HUES64 (cell line): ENCODE data around the gene PROSER1.

Experiments used
- H3K27ac ChIP-seq: 2 replicates; pipeline ENCODE4 v1.7.0; 2013; ENCODE audit warnings: low read depth, low read length, inconsistent platforms
- H3K27me3 ChIP-seq: 2 replicates; pipeline ENCODE4 v1.6.1; 2013; ENCODE audit warnings: mild to moderate bottlenecking, low read length; ENCODE audit not compliant: insufficient read depth
- H3K36me3 ChIP-seq: 2 replicates; pipeline ENCODE4 v1.6.1; 2013; ENCODE audit warnings: mild to moderate bottlenecking, low read length; ENCODE audit not compliant: insufficient read depth
- H3K4me1 ChIP-seq: 2 replicates; pipeline ENCODE4 v1.6.1; 2013; ENCODE audit warnings: mild to moderate bottlenecking, low read length, moderate library complexity; ENCODE audit not compliant: insufficient read depth
- H3K4me3 ChIP-seq: 2 replicates; pipeline ENCODE4 v1.5.1; 2013; ENCODE audit warnings: mild to moderate bottlenecking, low read length, moderate library complexity
- H3K9ac ChIP-seq: 2 replicates; pipeline ENCODE4 v1.6.1; 2013; ENCODE audit warnings: mild to moderate bottlenecking, low read depth, low read length
- H3K9me3 ChIP-seq: 2 replicates; pipeline ENCODE4 v1.6.1; 2013; ENCODE audit warnings: low read depth, low read length; ENCODE audit not compliant: insufficient read depth
- WGBS: fragments of 150-250, 120-280 bp; methylation state at CpG from one replicate; pipeline ENCODE4 v1.1.7; 2013; ENCODE audit warnings: missing lambda C conversion rate; 5-methylcytosine and 5-hydroxymethylcytosine counted together

PROSER1 gene

GRCh38 chr13:38990693-38991092 lies 47.2 kb downstream of the PROSER1 start, which contains the start of gene STOML3:
TSS of gene STOML3 (minus strand) at chr13:38990831. CDS start at chr13:38990721, 110 bp downstream.
- Histone ChIP-seq H3K27ac (no peak within 1 kb of the TSS; the same call in 1 of the 2 replicates), H3K36me3 (no peaks in the 10 kb centered on the region)

GRCh38 chr13:38981096-38981495 lies 56.8 kb downstream of the PROSER1 start:
- peaks cover 20% of the 10 kb centered on the region for H3K4me1 ChIP-seq
- H3K9me3 ChIP-seq, result peaks cover 5% of the 10 kb centered on the region; the same call in 1 of the 2 replicates
- no peak overlapping the region for H3K27ac ChIP-seq
- no peak overlapping the region for H3K4me3 ChIP-seq
- H3K27me3 ChIP-seq, result no peaks in the 10 kb centered on the region
- H3K9ac ChIP-seq, result no peak overlapping the region
- H3K36me3 ChIP-seq, result no peaks in the 10 kb centered on the region
- WGBS, result 78% methylated on average over 2 of the region's 2 CpGs

More at GRCh38 chr13:38990693-38991092, 47.2 kb downstream of the PROSER1 start, which contains the start of gene STOML3:
- Histone ChIP-seq H3K4me1 (peaks cover 12% of the 10 kb centered on the region), H3K27me3 (no peaks in the 10 kb centered on the region), H3K4me3 (no peak within 1 kb of the TSS), H3K9me3 (no peaks in the 10 kb centered on the region), H3K9ac (no peak within 1 kb of the TSS)

- no peaks in the 10 kb centered on the region for H3K36me3 ChIP-seq
- 69% methylated on average over 2 of the region's 2 CpGs for WGBS
- H3K27me3 ChIP-seq, result no peaks in the 10 kb centered on the region
- no peak overlapping the region for H3K27ac ChIP-seq
- H3K4me3 ChIP-seq, result no peak overlapping the region
- H3K9ac ChIP-seq, result no peak overlapping the region
- H3K4me1 ChIP-seq, result peaks cover 19% of the 10 kb centered on the region
- H3K9me3 ChIP-seq, result peaks cover 5% of the 10 kb centered on the region; the same call in 1 of the 2 replicates
These were observed 57.2 kb downstream of the PROSER1 start for GRCh38 chr13:38980750-38981078.

GRCh38 chr13:38979891-38980749 lies 57.8 kb downstream of the PROSER1 start:
- no peaks in the 10 kb centered on the region for H3K27me3 ChIP-seq
- H3K9me3 ChIP-seq, result peaks cover 5% of the 10 kb centered on the region; the same call in 1 of the 2 replicates
- peaks cover 19% of the 10 kb centered on the region for H3K4me1 ChIP-seq
- H3K27ac ChIP-seq, result 0 out of 2 replicates have a peak overlapping the region, but pooled peaks have one; percentile 23
- 85% methylated on average over 9 of the region's 9 CpGs for WGBS
- H3K36me3 ChIP-seq, result no peaks in the 10 kb centered on the region
- H3K9ac ChIP-seq, result peak overlapping the region; percentile 22; the same call in 1 of the 2 replicates
- H3K4me3 ChIP-seq, result no peak overlapping the region

GRCh38 chr13:38970380-38971051 lies 67.4 kb downstream of the PROSER1 start:
- Histone ChIP-seq H3K9me3 (no peaks in the 10 kb centered on the region), H3K4me1 (peaks cover 12% of the 10 kb centered on the region; the same call in 1 of the 2 replicates), H3K27me3 (no peaks in the 10 kb centered on the region), H3K4me3 (no peak overlapping the region), H3K36me3 (no peaks in the 10 kb centered on the region), H3K27ac (no peak overlapping the region), H3K9ac (no peak overlapping the region)
- 94% methylated on average over 4 of the region's 4 CpGs for WGBS

GRCh38 chr13:38969187-38969586 lies 68.7 kb downstream of the PROSER1 start:
- WGBS, result 89% methylated on average over 1 of the region's 2 CpGs
- Histone ChIP-seq H3K27me3 (no peaks in the 10 kb centered on the region), H3K36me3 (no peaks in the 10 kb centered on the region), H3K4me1 (peaks cover 12% of the 10 kb centered on the region; the same call in 1 of the 2 replicates), H3K4me3 (no peak overlapping the region), H3K9me3 (no peaks in the 10 kb centered on the region), H3K9ac (no peak overlapping the region), H3K27ac (no peak overlapping the region)

- 97% methylated on average over 2 of the region's 2 CpGs for WGBS
- H3K36me3 ChIP-seq, result no peaks in the 10 kb centered on the region
These were observed 70.4 kb downstream of the PROSER1 start for GRCh38 chr13:38967446-38967845.

GRCh38 chr13:38965281-38965680 lies 72.6 kb downstream of the PROSER1 start:
- WGBS, result 95% methylated on average over 4 of the region's 4 CpGs
- H3K36me3 ChIP-seq, result no peaks in the 10 kb centered on the region
- H3K27me3 ChIP-seq, result no peaks in the 10 kb centered on the region
- H3K9ac ChIP-seq, result no peak overlapping the region
- peaks cover 12% of the 10 kb centered on the region; the same call in 1 of the 2 replicates for H3K4me1 ChIP-seq
- H3K27ac ChIP-seq, result no peak overlapping the region
- no peak overlapping the region for H3K4me3 ChIP-seq
- H3K9me3 ChIP-seq, result peaks cover 8% of the 10 kb centered on the region

More at GRCh38 chr13:38967446-38967845, 70.4 kb downstream of the PROSER1 start:
- H3K4me3 ChIP-seq, result no peak overlapping the region
- no peaks in the 10 kb centered on the region for H3K27me3 ChIP-seq
- no peak overlapping the region for H3K27ac ChIP-seq
- H3K9me3 ChIP-seq, result no peaks in the 10 kb centered on the region
- H3K4me1 ChIP-seq, result peaks cover 12% of the 10 kb centered on the region; the same call in 1 of the 2 replicates
- no peak overlapping the region for H3K9ac ChIP-seq

- Histone ChIP-seq H3K27ac (no peak overlapping the region), H3K36me3 (no peaks in the 10 kb centered on the region), H3K9me3 (peaks cover 15% of the 10 kb centered on the region), H3K9ac (no peak overlapping the region), H3K4me1 (no peaks in the 10 kb centered on the region), H3K4me3 (no peak overlapping the region), H3K27me3 (no peaks in the 10 kb centered on the region)
These were observed 77.7 kb downstream of the PROSER1 start for GRCh38 chr13:38960175-38960574.
